Liver (tissue), 9 donors: ENCODE results near the gene CNPY4. TPM values are rescaled to one million over a fixed set of nuclear protein-coding genes. Genes with fewer than 3 reads are reported as not detected.

Experiments
- DNase-seq: peaks from one replicate; pipeline ENCODE4 v3.0.0-alpha.2; 2017; ENCODE audit warnings: low spot score
- H3K27ac ChIP-seq, 2 donors: one replicate each; pipeline ENCODE4 v1.7.0; 2013; ENCODE audit warnings: inconsistent platforms in 2 of 2, low read length in 2 of 2, control low read depth in 1 of 2, low read depth in 1 of 2, mild to moderate bottlenecking in 1 of 2
- H3K27me3 ChIP-seq, 4 donors: one replicate each; pipeline versions ENCODE4 v1.6.1 to v1.7.0; 2013; ENCODE audit warnings: low read length in 3 of 4, inconsistent platforms in 1 of 4, mild to moderate bottlenecking in 1 of 4, moderate library complexity in 1 of 4; ENCODE audit not compliant: control insufficient read depth in 4 of 4, insufficient read depth in 4 of 4
- H3K36me3 ChIP-seq, 4 donors: one replicate each; pipeline versions ENCODE4 v1.6.1 to v1.7.0; 2013; ENCODE audit warnings: low read length in 3 of 4, mild to moderate bottlenecking in 3 of 4, low read depth in 1 of 4, moderate library complexity in 1 of 4; ENCODE audit not compliant: control insufficient read depth in 4 of 4, insufficient read depth in 3 of 4
- H3K4me1 ChIP-seq, 4 donors: one replicate each; pipeline versions ENCODE4 v1.6.1 to v1.7.0; 2013; ENCODE audit warnings: low read length in 3 of 4, mild to moderate bottlenecking in 3 of 4, moderate library complexity in 1 of 4; ENCODE audit not compliant: control insufficient read depth in 4 of 4, insufficient read depth in 4 of 4
- H3K4me3 ChIP-seq, 3 donors: one replicate each; pipeline versions ENCODE4 v1.6.1 to v1.7.0; 2013; ENCODE audit warnings: low read length in 3 of 3, control low read depth in 1 of 3, low read depth in 1 of 3, mild to moderate bottlenecking in 1 of 3
- H3K9ac ChIP-seq, 2 donors: one replicate each; pipeline ENCODE4 v1.7.0; 2013; ENCODE audit warnings: low read length in 2 of 2, mild to moderate bottlenecking in 2 of 2, moderate library complexity in 2 of 2, control low read depth in 1 of 2, low read depth in 1 of 2
- H3K9me3 ChIP-seq, 4 donors: one replicate each; pipeline versions ENCODE4 v1.6.1 to v1.7.0; 2013; ENCODE audit warnings: low read length in 3 of 4; ENCODE audit not compliant: control insufficient read depth in 4 of 4
- EGR1 ChIP-seq, 2 donors: IDR thresholded peaks; 2 replicates each; pipeline ENCODE4 v1.6.1; 2016 to 2018; ENCODE audit warnings: antibody characterized with exemption in 2 of 2, low read depth in 2 of 2
- FOXA2 ChIP-seq: IDR thresholded peaks from 2 replicates; pipeline ENCODE4 v1.6.1; 2016; ENCODE audit warnings: antibody characterized with exemption
- GABPA ChIP-seq, 2 donors: IDR thresholded peaks in 1 of 2; conservative IDR thresholded peaks in 1 of 2; 2 replicates each; pipeline ENCODE4 v1.6.1; 2016; ENCODE audit warnings: antibody characterized with exemption in 2 of 2, mild to moderate bottlenecking in 1 of 2, moderate library complexity in 1 of 2
- HNF4A ChIP-seq, 2 donors: conservative IDR thresholded peaks; 2 replicates each; pipeline ENCODE4 v1.6.1; 2016; ENCODE audit warnings: antibody characterized with exemption in 2 of 2, mild to moderate bottlenecking in 2 of 2
- HNF4G ChIP-seq: IDR thresholded peaks from 2 replicates; pipeline ENCODE4 v1.6.1; 2016; ENCODE audit warnings: antibody characterized with exemption
- JUND ChIP-seq, 2 donors: IDR thresholded peaks; 2 replicates each; pipeline ENCODE4 v1.6.1; 2016; ENCODE audit warnings: antibody characterized with exemption in 2 of 2
- RAD21 ChIP-seq, 2 donors: IDR thresholded peaks; 2 replicates each; pipeline ENCODE4 v1.6.1; 2016; ENCODE audit warnings: antibody characterized with exemption in 2 of 2, mild to moderate bottlenecking in 2 of 2
- RXRA ChIP-seq, 2 donors: IDR thresholded peaks; 2 replicates each; pipeline ENCODE4 v1.6.1; 2017 to 2018; ENCODE audit warnings: antibody characterized with exemption in 2 of 2, mild to moderate bottlenecking in 1 of 2
- SP1 ChIP-seq: IDR thresholded peaks from 2 replicates; pipeline ENCODE4 v1.6.1; 2018; ENCODE audit warnings: antibody characterized with exemption, mild to moderate bottlenecking
- TAF1 ChIP-seq: conservative IDR thresholded peaks from 2 replicates; pipeline ENCODE4 v1.6.1; 2016; ENCODE audit warnings: antibody characterized with exemption, mild to moderate bottlenecking
- YY1 ChIP-seq: IDR thresholded peaks from 2 replicates; pipeline ENCODE4 v1.6.1; 2016; ENCODE audit warnings: antibody characterized with exemption, mild to moderate bottlenecking
- WGBS: extraction: QIAGEN DNeasy Blood & Tissue Kit; methylation state at CpG from one replicate; pipeline ENCODE4 v1.1.7; 2013; 5-methylcytosine and 5-hydroxymethylcytosine counted together
- polyA plus RNA-seq, 2 donors: library from polyadenylated mRNA; stranded (reverse) in 1 of 2; unstranded in 1 of 2; fragments of 200-250 nt in 1 of 2; fragments of >200 nt in 1 of 2; fragmentation: Nextera tagmentation in 1 of 2; extraction: Ambion mirVana in 1 of 2; gene quantifications; one replicate each; pipeline versions ENCODE4 v1.2.1 to v1.2.3, GENCODE V29; 2013 to 2015
- total RNA-seq, 2 donors: library from RNA; depleted of rRNA; stranded (reverse); fragments of >200 nt; gene quantifications; one replicate each; pipeline ENCODE4 v1.2.3, GENCODE V29; 2014
- TF ChIP-seq, protein P1 (sequence below): IDR thresholded peaks from 2 replicates; pipeline ENCODE4 v1.6.1; 2016; ENCODE audit warnings: antibody characterized with exemption, mild to moderate bottlenecking
- TF ChIP-seq, protein P2 (sequence below): fragments of 150-350 bp; IDR thresholded peaks from 2 replicates; pipeline ENCODE4 v1.5.1; 2017; ENCODE audit warnings: improper control_type of control experiment, low read depth, low read length; ENCODE audit not compliant: missing input control
- TF ChIP-seq, protein P3 (sequence below): IDR thresholded peaks from 2 replicates; pipeline ENCODE4 v1.6.1; 2016; ENCODE audit warnings: antibody characterized with exemption
- TF ChIP-seq, protein P4 (sequence below): IDR thresholded peaks from 2 replicates; pipeline ENCODE4 v1.6.1; 2016; ENCODE audit warnings: antibody characterized with exemption
- donor health status: healthy.
- donor health status: healthy.
- donor health status: healthy.
- donor health status: healthy.
- donor health status: healthy.

The CNPY4 gene
- total and polyA plus RNA-seq, 4 donors = 1.9 to 11.9 (median 3.8) TPM

DNA sequence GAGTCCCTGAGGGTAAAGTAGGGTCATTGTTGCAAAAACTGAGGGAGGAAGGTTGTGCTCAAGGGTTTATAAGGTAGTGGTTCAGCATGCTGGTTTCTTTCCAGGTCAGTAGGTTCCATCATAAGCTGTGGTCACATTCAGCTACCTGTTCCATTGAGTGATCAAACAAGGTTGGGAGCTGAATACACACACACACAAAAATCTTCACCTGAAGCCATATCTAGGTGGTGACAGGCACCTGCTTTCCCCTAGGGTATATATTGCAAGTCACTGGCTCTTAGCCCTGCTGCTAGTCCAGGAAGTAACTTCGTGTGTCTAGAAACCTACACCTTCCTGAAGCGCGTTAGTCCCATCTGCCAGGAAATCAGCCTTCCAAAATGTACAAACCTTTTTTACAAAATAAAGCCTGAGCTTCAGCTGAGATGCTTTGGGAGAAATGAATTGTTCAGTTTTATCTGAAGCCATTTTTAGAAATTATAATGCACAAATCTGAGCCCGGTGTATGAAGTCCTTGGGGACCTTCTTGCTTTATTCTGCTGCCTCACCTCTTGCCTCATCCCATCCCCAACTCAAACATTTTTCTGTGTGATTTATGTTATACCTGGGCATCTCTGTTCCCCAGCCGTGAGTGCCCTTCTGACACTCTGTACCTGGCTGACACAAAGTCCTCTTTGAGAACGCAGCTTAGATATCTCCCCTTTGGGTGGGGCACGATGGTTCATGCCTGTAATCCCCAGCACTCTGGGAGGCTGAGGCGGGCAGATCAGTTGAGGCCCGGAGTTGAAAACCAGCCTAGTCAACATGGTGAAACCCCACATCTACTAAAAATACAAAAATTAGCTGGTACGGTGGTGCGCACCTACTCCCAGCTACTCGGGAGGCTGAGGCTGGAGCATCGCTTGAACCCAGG is 18.7 kb downstream of the CNPY4 start:
- Histone ChIP-seq H3K4me1 (peaks cover 0 to 2% (median 0%) of the 10 kb centered on the region in 4 donors), H3K9ac (no peak overlapping the region)
- DNase-seq = no peak

DNA sequence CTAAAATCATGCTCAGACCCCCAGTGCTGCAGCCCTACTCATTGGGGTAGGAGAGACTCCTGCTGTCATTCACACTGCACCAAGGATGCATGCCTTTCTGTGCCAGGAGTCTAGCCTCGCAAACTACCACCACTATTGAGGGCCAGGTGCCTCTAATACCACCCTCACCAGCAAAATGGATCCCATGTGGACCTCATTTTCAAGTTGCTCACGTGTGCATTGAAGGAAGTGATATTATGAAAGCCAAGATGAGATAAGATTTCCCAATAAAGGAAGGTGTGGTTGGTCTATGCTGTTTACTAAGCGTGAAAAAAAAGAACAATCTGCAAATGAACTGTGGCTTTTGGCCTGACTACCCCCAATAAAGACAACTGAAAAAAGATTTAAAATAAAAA is 22.1 kb downstream of the CNPY4 start:
- H3K9ac ChIP-seq = no peak overlapping the region
- H3K27ac ChIP-seq = no peak overlapping the region
- WGBS = 58% methylated on average over 3 of the region's 3 CpGs
- no peaks in the 10 kb centered on the region for H3K36me3 ChIP-seq
- H3K4me1 ChIP-seq = peaks cover 0 to 2% (median 0%) of the 10 kb centered on the region in 4 donors
- no peak overlapping the region for H3K4me3 ChIP-seq
- DNase-seq = no peak
- no peak for TF ChIP-seq TAF1
- no peaks in the 10 kb centered on the region for H3K27me3 ChIP-seq
- H3K9me3 ChIP-seq = no peaks in the 10 kb centered on the region

More for the DNA sequence above, 18.7 kb downstream of the CNPY4 start:
- Histone ChIP-seq H3K27me3 (no peaks in the 10 kb centered on the region), H3K36me3 (no peaks in the 10 kb centered on the region), H3K9me3 (no peaks in the 10 kb centered on the region), H3K27ac (no peak overlapping the region), H3K4me3 (no peak overlapping the region)
- 83% methylated on average over 13 of the region's 13 CpGs for WGBS
- TF ChIP-seq SP1 (no peak), JUND (IDR thresholded peaks at IDR 0.05) (no peak), TAF1 (no peak), GABPA (IDR thresholded peaks at IDR 0.05 in 1 of 2, conservative IDR thresholded peaks at IDR 0.05 in 1 of 2) (no peak)
- TF ChIP-seq, protein P1, sequence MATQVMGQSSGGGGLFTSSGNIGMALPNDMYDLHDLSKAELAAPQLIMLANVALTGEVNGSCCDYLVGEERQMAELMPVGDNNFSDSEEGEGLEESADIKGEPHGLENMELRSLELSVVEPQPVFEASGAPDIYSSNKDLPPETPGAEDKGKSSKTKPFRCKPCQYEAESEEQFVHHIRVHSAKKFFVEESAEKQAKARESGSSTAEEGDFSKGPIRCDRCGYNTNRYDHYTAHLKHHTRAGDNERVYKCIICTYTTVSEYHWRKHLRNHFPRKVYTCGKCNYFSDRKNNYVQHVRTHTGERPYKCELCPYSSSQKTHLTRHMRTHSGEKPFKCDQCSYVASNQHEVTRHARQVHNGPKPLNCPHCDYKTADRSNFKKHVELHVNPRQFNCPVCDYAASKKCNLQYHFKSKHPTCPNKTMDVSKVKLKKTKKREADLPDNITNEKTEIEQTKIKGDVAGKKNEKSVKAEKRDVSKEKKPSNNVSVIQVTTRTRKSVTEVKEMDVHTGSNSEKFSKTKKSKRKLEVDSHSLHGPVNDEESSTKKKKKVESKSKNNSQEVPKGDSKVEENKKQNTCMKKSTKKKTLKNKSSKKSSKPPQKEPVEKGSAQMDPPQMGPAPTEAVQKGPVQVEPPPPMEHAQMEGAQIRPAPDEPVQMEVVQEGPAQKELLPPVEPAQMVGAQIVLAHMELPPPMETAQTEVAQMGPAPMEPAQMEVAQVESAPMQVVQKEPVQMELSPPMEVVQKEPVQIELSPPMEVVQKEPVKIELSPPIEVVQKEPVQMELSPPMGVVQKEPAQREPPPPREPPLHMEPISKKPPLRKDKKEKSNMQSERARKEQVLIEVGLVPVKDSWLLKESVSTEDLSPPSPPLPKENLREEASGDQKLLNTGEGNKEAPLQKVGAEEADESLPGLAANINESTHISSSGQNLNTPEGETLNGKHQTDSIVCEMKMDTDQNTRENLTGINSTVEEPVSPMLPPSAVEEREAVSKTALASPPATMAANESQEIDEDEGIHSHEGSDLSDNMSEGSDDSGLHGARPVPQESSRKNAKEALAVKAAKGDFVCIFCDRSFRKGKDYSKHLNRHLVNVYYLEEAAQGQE = no peak

DNA sequence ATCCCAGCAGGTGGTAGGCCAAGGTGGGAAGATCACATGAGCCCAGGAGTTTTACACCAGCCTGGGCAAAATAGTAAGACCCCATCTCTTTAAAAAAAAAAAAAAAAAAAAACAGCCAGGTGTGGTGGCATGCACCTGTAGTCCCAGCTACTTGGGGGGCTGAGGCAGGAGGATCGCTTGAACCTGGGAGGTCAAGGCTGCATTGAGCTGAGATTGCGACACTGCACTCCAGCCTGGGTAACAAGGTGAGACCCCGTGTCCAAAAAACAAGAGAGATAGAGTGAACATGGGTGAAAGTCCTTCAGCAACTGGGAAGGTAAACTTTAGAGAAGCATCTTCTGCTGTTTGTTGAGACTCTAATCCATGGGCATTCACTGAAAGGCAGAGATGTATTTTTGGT is 23.0 kb downstream of the CNPY4 start:
- no peaks in the 10 kb centered on the region for H3K27me3 ChIP-seq
- H3K4me3 ChIP-seq = no peak overlapping the region
- peaks cover 0 to 2% (median 0%) of the 10 kb centered on the region in 4 donors for H3K4me1 ChIP-seq
- H3K27ac ChIP-seq = no peak overlapping the region
- WGBS = 72% methylated on average over 3 of the region's 3 CpGs
- no peaks in the 10 kb centered on the region for H3K36me3 ChIP-seq
- DNase-seq = no peak
- H3K9me3 ChIP-seq = no peaks in the 10 kb centered on the region
- H3K9ac ChIP-seq = no peak overlapping the region
- TF ChIP-seq, protein P2, sequence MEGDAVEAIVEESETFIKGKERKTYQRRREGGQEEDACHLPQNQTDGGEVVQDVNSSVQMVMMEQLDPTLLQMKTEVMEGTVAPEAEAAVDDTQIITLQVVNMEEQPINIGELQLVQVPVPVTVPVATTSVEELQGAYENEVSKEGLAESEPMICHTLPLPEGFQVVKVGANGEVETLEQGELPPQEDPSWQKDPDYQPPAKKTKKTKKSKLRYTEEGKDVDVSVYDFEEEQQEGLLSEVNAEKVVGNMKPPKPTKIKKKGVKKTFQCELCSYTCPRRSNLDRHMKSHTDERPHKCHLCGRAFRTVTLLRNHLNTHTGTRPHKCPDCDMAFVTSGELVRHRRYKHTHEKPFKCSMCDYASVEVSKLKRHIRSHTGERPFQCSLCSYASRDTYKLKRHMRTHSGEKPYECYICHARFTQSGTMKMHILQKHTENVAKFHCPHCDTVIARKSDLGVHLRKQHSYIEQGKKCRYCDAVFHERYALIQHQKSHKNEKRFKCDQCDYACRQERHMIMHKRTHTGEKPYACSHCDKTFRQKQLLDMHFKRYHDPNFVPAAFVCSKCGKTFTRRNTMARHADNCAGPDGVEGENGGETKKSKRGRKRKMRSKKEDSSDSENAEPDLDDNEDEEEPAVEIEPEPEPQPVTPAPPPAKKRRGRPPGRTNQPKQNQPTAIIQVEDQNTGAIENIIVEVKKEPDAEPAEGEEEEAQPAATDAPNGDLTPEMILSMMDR = no peak
- TF ChIP-seq, protein P1 = no peak
- TF ChIP-seq TAF1 = no peak
- TF ChIP-seq, protein P3, sequence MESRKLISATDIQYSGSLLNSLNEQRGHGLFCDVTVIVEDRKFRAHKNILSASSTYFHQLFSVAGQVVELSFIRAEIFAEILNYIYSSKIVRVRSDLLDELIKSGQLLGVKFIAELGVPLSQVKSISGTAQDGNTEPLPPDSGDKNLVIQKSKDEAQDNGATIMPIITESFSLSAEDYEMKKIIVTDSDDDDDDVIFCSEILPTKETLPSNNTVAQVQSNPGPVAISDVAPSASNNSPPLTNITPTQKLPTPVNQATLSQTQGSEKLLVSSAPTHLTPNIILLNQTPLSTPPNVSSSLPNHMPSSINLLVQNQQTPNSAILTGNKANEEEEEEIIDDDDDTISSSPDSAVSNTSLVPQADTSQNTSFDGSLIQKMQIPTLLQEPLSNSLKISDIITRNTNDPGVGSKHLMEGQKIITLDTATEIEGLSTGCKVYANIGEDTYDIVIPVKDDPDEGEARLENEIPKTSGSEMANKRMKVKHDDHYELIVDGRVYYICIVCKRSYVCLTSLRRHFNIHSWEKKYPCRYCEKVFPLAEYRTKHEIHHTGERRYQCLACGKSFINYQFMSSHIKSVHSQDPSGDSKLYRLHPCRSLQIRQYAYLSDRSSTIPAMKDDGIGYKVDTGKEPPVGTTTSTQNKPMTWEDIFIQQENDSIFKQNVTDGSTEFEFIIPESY = no peak
- no peak for TF ChIP-seq FOXA2
- TF ChIP-seq RXRA (IDR thresholded peaks at IDR 0.05) = no peak
- no peak for TF ChIP-seq HNF4A (conservative IDR thresholded peaks at IDR 0.05)
- TF ChIP-seq GABPA (IDR thresholded peaks at IDR 0.05 in 1 of 2, conservative IDR thresholded peaks at IDR 0.05 in 1 of 2) = no peak
- TF ChIP-seq YY1 = no peak
- TF ChIP-seq EGR1 (IDR thresholded peaks at IDR 0.05; ENCODE audit: low read depth in 2 of 2) = no peak
- TF ChIP-seq RAD21 (IDR thresholded peaks at IDR 0.05) = no peak
- TF ChIP-seq, protein P4, sequence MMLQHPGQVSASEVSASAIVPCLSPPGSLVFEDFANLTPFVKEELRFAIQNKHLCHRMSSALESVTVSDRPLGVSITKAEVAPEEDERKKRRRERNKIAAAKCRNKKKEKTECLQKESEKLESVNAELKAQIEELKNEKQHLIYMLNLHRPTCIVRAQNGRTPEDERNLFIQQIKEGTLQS = no peak
- TF ChIP-seq HNF4G = no peak
